HepG2 (cell line): ENCODE results near the gene PXK.

Source experiments
- DNMT1 ChIP-seq: sonication (generic); formaldehyde crosslinking; IDR thresholded peaks from 2 replicates; pipeline ENCODE4 v1.5.1; 2020; ENCODE audit warnings: mild to moderate bottlenecking, missing genetic modification reagents
- POLR2A ChIP-seq, 2 experiments: IDR thresholded peaks; 2 replicates each; pipeline ENCODE4 v1.6.1; 2011; ENCODE audit warnings: low read depth in 2 of 2, low read length in 2 of 2, mild to moderate bottlenecking in 1 of 2, moderate library complexity in 1 of 2; ENCODE audit not compliant: insufficient read depth in 1 of 2
- ZBTB3 ChIP-seq: sonication (generic); formaldehyde crosslinking; IDR thresholded peaks from 2 replicates; pipeline ENCODE4 v1.4.0; 2020; ENCODE audit warnings: low read depth, mild to moderate bottlenecking, moderate library complexity, missing genetic modification reagents, borderline replicate concordance
- ZNF260 ChIP-seq: sonication (generic); formaldehyde crosslinking; IDR thresholded peaks from 2 replicates; pipeline ENCODE4 v1.4.0; 2020; ENCODE audit warnings: missing genetic modification reagents, low read depth, mild to moderate bottlenecking, borderline replicate concordance
- TF ChIP-seq, protein P1 (sequence below): sonication (generic); formaldehyde crosslinking; IDR thresholded peaks from 2 replicates; pipeline ENCODE4 v1.4.0; 2020; ENCODE audit warnings: missing genetic modification reagents

DNA sequence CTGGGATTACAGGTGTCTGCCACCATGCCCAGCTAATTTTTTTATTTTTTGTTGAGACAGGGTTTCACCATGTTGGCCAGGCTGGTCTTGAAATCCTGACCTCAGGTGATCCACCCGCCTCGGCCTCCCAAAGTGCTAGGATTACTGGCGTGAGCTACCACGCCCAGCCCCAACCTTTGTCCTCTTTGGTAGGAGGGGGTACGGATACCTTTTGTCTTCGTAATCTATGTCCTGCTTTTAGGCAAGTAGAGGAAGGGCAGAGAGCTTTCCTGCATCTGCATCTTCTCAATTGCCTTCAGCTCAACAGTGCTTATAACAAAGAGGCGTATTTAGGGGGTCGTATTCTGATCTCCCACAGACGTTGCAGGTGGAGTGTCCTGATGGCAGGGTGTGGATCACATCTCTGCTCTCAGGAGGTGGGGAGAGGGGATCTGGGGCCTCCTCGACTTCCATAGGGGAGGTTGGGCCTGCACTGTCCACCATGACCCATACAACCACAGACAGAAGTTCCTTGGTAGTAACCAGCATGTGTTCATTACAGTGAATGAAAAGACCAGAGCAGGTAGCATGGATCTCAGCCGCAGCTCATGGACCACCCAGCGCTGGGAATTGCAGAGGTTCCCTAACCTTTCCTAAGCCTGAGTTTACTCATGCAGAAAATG, 137.8 kb downstream of the PXK start:
- no peak for TF ChIP-seq ZBTB3 (CRISPR knock-in tag)
- no peak for TF ChIP-seq DNMT1
- no peak for TF ChIP-seq POLR2A (IDR thresholded peaks at IDR 0.05; ENCODE audit: insufficient read depth in 1 of 2, low read depth in 2 of 2, low read length in 2 of 2)
- no peak for TF ChIP-seq ZNF260
- TF ChIP-seq, protein P1, sequence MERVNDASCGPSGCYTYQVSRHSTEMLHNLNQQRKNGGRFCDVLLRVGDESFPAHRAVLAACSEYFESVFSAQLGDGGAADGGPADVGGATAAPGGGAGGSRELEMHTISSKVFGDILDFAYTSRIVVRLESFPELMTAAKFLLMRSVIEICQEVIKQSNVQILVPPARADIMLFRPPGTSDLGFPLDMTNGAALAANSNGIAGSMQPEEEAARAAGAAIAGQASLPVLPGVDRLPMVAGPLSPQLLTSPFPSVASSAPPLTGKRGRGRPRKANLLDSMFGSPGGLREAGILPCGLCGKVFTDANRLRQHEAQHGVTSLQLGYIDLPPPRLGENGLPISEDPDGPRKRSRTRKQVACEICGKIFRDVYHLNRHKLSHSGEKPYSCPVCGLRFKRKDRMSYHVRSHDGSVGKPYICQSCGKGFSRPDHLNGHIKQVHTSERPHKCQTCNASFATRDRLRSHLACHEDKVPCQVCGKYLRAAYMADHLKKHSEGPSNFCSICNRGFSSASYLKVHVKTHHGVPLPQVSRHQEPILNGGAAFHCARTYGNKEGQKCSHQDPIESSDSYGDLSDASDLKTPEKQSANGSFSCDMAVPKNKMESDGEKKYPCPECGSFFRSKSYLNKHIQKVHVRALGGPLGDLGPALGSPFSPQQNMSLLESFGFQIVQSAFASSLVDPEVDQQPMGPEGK (CRISPR knock-in tag) = peak; percentile 41; the same call in 1 of the 2 replicates
